Stomach (tissue), 9 donors: Measurements from ENCODE around the gene DCLK2. TPM values are rescaled to one million over a fixed set of nuclear protein-coding genes. Genes with fewer than 3 reads are reported as not detected.
A peak's percentile ranks its signal among the peaks of the same experiment; 100 is the strongest.

ENCODE experiments used
- DNase-seq, 2 donors: peaks; one replicate each; pipeline versions ENCODE4 v3.0.0 to v3.0.0-alpha.2; 2013 to 2019
- H3K27ac ChIP-seq, 5 donors: fragments of 200-600 bp in 4 of 5; sonication (generic) in 4 of 5; one replicate each; pipeline ENCODE4 v1.5.1; 2013 to 2019; ENCODE audit warnings: mild to moderate bottlenecking in 1 of 5, moderate library complexity in 1 of 5
- H3K27me3 ChIP-seq, 3 donors: fragments of 200-600 bp; sonication (generic); one replicate each; pipeline ENCODE4 v1.5.1; 2017 to 2019; ENCODE audit warnings: mixed run types in 1 of 3
- H3K36me3 ChIP-seq, 4 donors: fragments of 200-600 bp; sonication (generic); 1 replicate in 3 of 4; 2 replicates in 1 of 4; pipeline ENCODE4 v1.5.1; 2016 to 2019
- H3K4me1 ChIP-seq, 4 donors: fragments of 200-600 bp; sonication (generic); one replicate each; pipeline ENCODE4 v1.5.1; 2016 to 2019
- H3K4me3 ChIP-seq, 4 donors: fragments of 200-600 bp; sonication (generic) in 3 of 4; one replicate each; pipeline ENCODE4 v1.5.1; 2016 to 2019; ENCODE audit warnings: mild to moderate bottlenecking in 1 of 4
- H3K9me3 ChIP-seq, 4 donors: fragments of 200-600 bp; sonication (generic); one replicate each; pipeline ENCODE4 v1.5.1; 2016 to 2019
- EP300 ChIP-seq: sonication (generic); formaldehyde crosslinking; IDR thresholded peaks from one replicate; pipeline ENCODE4 v1.6.1; 2017; ENCODE audit warnings: antibody characterized with exemption
- POLR2A ChIP-seq, 4 donors: fragments of 450-650 bp; IDR thresholded peaks; one replicate each; pipeline ENCODE4 v1.6.1; 2016; ENCODE audit warnings: antibody characterized with exemption in 4 of 4, control low read depth in 2 of 4, mild to moderate bottlenecking in 1 of 4, moderate library complexity in 1 of 4
- POLR2AphosphoS5 ChIP-seq, 3 donors: sonication (generic); formaldehyde crosslinking; IDR thresholded peaks; one replicate each; pipeline ENCODE4 v1.6.1; 2016; ENCODE audit warnings: antibody characterized with exemption in 3 of 3
- WGBS, 5 donors: extraction: QIAGEN DNeasy Blood & Tissue Kit in 3 of 5; methylation state at CpG; one replicate each; pipeline versions ENCODE4 v1.1.5 to v1.1.7; 2013 to 2018; 5-methylcytosine and 5-hydroxymethylcytosine counted together
- intact Hi-C: fragments of 100-400 bp; cut with DNase I; formaldehyde crosslinking; loops from one replicate; pipeline ENCODE4 v1.15.1; 2023; ENCODE audit warnings: low total_unique reads
- polyA plus RNA-seq, 3 donors: library from polyadenylated mRNA; stranded (reverse); fragments of 200-250 nt; gene quantifications; one replicate each; pipeline ENCODE4 v1.2.3, GENCODE V29; 2013
- total RNA-seq, 5 donors: library from RNA; depleted of rRNA; stranded (reverse); fragments of >200 nt; gene quantifications; one replicate each; pipeline versions ENCODE4 v1.1.0 to v1.2.3, GENCODE V29; 2014 to 2016
- TF ChIP-seq, protein P1 (sequence below), 7 experiments: fragments of 450-650 bp in 4 of 7; fragments of 200-600 bp in 3 of 7; sonication (generic) in 3 of 7; IDR thresholded peaks; one replicate each; pipeline ENCODE4 v1.5.1; 2016 to 2019; ENCODE audit warnings: antibody characterized with exemption in 7 of 7, control low read depth in 2 of 7, mild to moderate bottlenecking in 1 of 7
- donor health status: healthy with polysubstance abuse.
- donor health status: Bipolar disorder and iron deficiency.
- donor health status: healthy.

Gene DCLK2
- total and polyA plus RNA-seq, 8 donors: 0.61 to 16.3 (median 1.7) TPM

DNA sequence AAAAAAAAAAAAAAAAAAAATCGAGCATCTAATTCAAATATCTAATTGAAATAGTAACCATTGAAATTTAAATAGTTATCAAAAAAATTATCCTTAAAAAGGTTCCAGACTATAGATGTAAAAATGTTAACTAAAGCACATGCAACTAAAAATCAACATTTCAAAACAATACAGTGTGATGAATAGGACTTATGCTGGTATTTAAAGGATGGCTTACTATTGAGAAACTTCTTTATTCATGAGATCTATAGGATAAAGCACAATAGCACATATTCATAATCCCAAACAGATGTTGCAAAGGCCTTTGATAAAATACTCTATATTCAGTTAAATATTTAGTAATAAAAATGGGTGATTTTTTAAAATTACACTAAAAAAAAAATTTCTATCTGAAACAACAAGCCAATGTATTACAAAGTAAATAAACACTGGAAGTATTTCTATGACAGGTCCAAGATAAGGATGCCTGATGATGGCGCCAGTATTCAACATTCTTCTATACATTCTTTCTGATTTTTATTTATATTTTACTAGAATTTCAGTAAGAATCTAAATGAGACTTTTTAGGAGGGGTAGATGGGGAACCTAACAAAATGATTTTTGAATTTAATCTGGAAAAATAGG, 26.3 kb downstream of the DCLK2 start:
- no peak for DNase-seq
- Histone ChIP-seq H3K9me3 (no peaks in the 10 kb centered on the region), H3K27me3 (no peaks in the 10 kb centered on the region), H3K4me3 (no peak overlapping the region), H3K4me1 (no peaks in the 10 kb centered on the region), H3K27ac (no peak overlapping the region), H3K36me3 (no peaks in the 10 kb centered on the region)
- no peak for TF ChIP-seq POLR2A (IDR thresholded peaks at IDR 0.05)
- no peak for TF ChIP-seq POLR2AphosphoS5 (IDR thresholded peaks at IDR 0.05)
- no peak for TF ChIP-seq EP300
- TF ChIP-seq, protein P1, sequence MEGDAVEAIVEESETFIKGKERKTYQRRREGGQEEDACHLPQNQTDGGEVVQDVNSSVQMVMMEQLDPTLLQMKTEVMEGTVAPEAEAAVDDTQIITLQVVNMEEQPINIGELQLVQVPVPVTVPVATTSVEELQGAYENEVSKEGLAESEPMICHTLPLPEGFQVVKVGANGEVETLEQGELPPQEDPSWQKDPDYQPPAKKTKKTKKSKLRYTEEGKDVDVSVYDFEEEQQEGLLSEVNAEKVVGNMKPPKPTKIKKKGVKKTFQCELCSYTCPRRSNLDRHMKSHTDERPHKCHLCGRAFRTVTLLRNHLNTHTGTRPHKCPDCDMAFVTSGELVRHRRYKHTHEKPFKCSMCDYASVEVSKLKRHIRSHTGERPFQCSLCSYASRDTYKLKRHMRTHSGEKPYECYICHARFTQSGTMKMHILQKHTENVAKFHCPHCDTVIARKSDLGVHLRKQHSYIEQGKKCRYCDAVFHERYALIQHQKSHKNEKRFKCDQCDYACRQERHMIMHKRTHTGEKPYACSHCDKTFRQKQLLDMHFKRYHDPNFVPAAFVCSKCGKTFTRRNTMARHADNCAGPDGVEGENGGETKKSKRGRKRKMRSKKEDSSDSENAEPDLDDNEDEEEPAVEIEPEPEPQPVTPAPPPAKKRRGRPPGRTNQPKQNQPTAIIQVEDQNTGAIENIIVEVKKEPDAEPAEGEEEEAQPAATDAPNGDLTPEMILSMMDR (IDR thresholded peaks at IDR 0.05): no peak
- intact Hi-C loops: no loop called here
- 71 to 95% (median 88%) methylated on average over 2 of the region's 2 CpGs for WGBS, 5 donors

DNA sequence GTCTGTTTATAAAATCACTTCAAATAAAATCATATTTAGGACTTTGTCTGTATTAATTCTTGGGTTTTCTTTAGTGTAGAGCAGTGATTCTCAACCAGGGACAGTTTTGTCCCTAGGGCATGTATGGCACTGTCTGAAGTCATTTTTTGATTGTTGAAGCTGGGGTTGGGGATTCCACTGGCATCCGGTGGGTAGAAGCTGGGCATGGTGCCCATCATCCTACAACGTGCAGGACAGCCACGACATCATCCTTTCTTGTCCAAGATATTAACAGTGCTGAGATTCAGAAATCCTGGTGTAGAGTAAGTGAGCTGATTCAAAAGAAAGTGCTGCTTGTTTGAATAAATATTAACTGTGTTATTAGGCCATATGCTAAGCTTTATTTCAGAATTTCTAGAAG, 28.6 kb downstream of the DCLK2 start:
- Histone ChIP-seq H3K4me1 (no peaks in the 10 kb centered on the region), H3K36me3 (no peaks in the 10 kb centered on the region), H3K4me3 (no peak overlapping the region), H3K27me3 (no peaks in the 10 kb centered on the region), H3K27ac (no peak overlapping the region), H3K9me3 (no peaks in the 10 kb centered on the region)
- DNase-seq: no peak
- intact Hi-C loops: no loop called here
- 43 to 71% (median 64%) methylated on average over 3 of the region's 3 CpGs for WGBS, 5 donors
- TF ChIP-seq POLR2AphosphoS5 (IDR thresholded peaks at IDR 0.05): no peak
- TF ChIP-seq POLR2A (IDR thresholded peaks at IDR 0.05): no peak
- TF ChIP-seq, protein P1 (IDR thresholded peaks at IDR 0.05): no peak
- no peak for TF ChIP-seq EP300

DNA sequence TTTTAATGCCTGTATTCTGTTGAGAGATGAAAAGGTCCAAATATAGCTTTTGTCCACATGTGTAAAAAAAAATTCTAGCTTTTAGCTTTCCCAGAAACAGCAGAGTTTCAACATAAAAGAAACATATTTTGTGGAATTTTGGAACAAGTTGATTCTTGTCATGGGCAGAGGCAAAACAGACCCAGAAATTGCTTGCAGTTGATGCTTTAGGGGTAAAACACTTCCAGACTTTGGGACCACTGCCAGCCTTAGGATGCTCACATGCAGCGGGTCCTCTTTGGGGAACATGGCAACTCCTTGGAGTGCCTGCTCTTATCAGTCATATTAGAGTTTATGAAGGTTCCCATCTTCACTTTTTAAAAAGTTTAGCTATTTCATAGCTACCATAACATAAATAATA, 30.4 kb downstream of the DCLK2 start:
- H3K27me3 ChIP-seq: no peaks in the 10 kb centered on the region
- no peaks in the 10 kb centered on the region for H3K4me1 ChIP-seq
- peaks cover 0 to under 1% (median 0%) of the 10 kb centered on the region in 4 donors for H3K9me3 ChIP-seq
- DNase-seq: peak in 1 of 2 donors; percentile 73
- H3K27ac ChIP-seq: no peak overlapping the region
- H3K36me3 ChIP-seq: no peaks in the 10 kb centered on the region
- WGBS, 5 donors: 79 to 93% (median 83%) methylated on average over 1 of the region's 1 CpG
- TF ChIP-seq POLR2A (IDR thresholded peaks at IDR 0.05) (no peak), POLR2AphosphoS5 (IDR thresholded peaks at IDR 0.05) (no peak), EP300 (no peak)
- TF ChIP-seq, protein P1 (IDR thresholded peaks at IDR 0.05): no peak
- intact Hi-C loops: no loop called here
- H3K4me3 ChIP-seq: no peak overlapping the region

DNA sequence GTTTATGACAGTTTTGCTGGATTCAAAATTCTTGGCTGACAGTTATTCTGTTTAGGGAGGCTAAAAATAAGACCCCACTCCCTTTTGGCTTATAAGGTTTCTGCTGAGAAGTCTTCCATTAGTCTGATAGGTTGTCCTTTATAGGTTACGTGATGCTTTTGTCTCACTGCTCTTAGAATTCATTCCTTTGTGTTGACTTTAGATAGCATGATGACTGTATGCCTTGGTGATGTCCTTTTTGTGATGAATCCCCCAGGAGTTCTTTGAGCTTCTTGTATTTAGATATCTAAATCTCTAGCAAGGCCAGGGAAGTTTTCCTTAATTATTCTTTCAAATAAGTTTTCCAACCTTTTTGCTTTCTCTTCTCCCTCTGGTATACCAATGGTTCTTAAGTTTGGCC, 36.4 kb downstream of the DCLK2 start:
- no peak for DNase-seq
- Histone ChIP-seq H3K27ac (no peak overlapping the region), H3K4me1 (peaks cover 0 to 8% (median 3%) of the 10 kb centered on the region in 4 donors), H3K36me3 (no peaks in the 10 kb centered on the region), H3K9me3 (peaks cover 0 to 16% (median 3%) of the 10 kb centered on the region in 4 donors), H3K27me3 (no peaks in the 10 kb centered on the region), H3K4me3 (no peak overlapping the region)
- TF ChIP-seq, protein P1 (IDR thresholded peaks at IDR 0.05): no peak
- WGBS, 5 donors: 81 to 97% (median 92%) methylated on average over 1 of the region's 1 CpG
- intact Hi-C loops: no loop called here
